RWPE2 (cell line): ENCODE measurements around the gene EVC.

Experiments used
- ATAC-seq: fragments of 200-7000 bp; cut with Tn5 transposase; 3 replicates; pipeline ENCODE4 v1.9.1; 2021; ENCODE audit warnings: low read depth
- DNase-seq: peaks from one replicate; pipeline ENCODE4 v3.0.0-alpha.2; 2020; ENCODE audit warnings: low spot score
- H3K27ac ChIP-seq: fragments of 450-650 bp; 2 replicates; pipeline ENCODE4 v1.5.1; 2017; ENCODE audit warnings: mild to moderate bottlenecking; ENCODE audit not compliant: poor library complexity, severe bottlenecking
- H3K27me3 ChIP-seq: fragments of 250-450 bp; sonication (Bioruptor Pico); 2 replicates; pipeline ENCODE4 v1.5.1; 2021; ENCODE audit warnings: mild to moderate bottlenecking, moderate library complexity; ENCODE audit not compliant: insufficient read depth, poor library complexity, severe bottlenecking
- H3K36me3 ChIP-seq: fragments of 250-450 bp; sonication (Bioruptor Pico); 2 replicates; pipeline ENCODE4 v1.5.1; 2020; ENCODE audit warnings: low read depth, mild to moderate bottlenecking, moderate library complexity
- H3K4me1 ChIP-seq: fragments of 250-450 bp; sonication (Bioruptor Pico); 2 replicates; pipeline ENCODE4 v1.5.1; 2021; ENCODE audit warnings: mild to moderate bottlenecking, moderate library complexity; ENCODE audit not compliant: insufficient read depth, poor library complexity, severe bottlenecking
- H3K4me3 ChIP-seq: fragments of 250-450 bp; sonication (Bioruptor Pico); 2 replicates; pipeline ENCODE4 v1.5.1; 2021; ENCODE audit warnings: mild to moderate bottlenecking, moderate library complexity; ENCODE audit not compliant: severe bottlenecking
- H3K9me3 ChIP-seq: fragments of 250-450 bp; sonication (Bioruptor Pico); 2 replicates; pipeline ENCODE4 v1.5.1; 2021; ENCODE audit warnings: mild to moderate bottlenecking, moderate library complexity; ENCODE audit not compliant: severe bottlenecking
- CTCF ChIP-seq: fragments of 450-650 bp; IDR thresholded peaks from one replicate; pipeline ENCODE4 v1.5.1; 2017; ENCODE audit warnings: mild to moderate bottlenecking, moderate library complexity; ENCODE audit not compliant: poor library complexity, severe bottlenecking

EVC gene

DNA sequence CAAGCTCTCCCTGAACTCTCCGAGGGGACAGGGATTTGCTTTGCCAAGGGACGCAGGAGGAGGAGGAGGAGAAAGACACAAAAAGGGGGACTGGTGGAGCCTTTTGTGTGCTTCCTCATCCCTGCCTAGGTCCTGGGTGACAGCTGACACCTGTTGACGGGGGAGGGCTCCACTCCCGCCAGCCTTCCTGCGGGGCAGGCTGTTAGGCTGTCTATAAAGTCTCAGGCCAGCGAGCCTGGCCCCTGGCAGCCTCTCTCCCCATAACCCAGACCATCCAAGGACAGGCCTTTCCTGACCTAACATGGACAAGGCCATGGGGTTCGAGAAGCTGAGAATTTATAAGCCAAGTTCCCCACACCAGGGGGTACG lies 1.8 kb upstream of the EVC start:
- Histone ChIP-seq H3K27me3 (no peaks in the 10 kb centered on the region), H3K36me3 (peaks cover 8% of the 10 kb centered on the region; the same call in 1 of the 2 replicates), H3K4me1 (peaks cover 18% of the 10 kb centered on the region), H3K4me3 (no peak overlapping the region), H3K9me3 (no peaks in the 10 kb centered on the region), H3K27ac (peak overlapping the region; percentile 62)
- TF ChIP-seq CTCF: no peak
- ATAC-seq (no peak), DNase-seq (no peak)

DNA sequence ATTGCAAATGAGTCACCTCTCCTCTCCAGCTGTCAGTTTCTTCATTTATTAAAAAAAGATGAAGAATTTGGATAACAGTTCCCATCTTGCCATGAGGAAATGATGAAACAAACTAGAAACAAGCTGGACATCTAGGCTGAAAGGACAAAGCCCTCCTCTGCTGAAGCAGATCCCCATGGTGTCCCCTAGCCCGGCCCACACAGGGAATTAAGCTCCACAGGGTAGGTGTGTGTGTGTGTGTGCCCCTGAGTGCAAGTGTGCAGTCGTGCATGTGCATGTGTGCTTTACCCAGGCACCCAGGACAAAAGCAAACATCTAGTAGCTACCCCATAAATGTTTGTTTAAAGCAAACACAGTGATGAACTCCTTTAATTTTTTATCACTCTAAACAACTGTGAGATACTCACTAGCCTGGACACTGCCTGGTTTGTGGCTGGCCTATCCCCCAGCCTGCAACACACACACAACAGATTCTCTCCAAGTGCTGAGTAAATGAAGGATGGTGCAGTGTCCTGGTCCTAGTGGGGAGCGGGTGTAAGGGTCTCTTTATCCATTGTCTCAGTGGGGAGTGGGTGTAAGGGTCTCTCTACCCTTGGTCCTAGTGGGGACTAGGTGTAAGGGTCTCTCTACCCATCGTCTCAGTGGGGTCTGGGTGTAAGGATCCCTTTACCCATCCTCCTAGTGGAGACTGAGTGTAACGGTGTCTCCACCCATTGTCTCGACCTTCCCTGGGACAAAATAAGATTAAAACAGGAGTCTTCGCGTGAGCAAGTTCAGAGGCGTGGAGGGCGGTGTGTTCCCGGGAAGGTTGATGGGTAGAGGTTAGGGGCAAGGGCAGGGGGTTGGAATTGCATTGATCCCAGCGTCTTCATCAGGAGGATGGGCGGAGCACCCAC lies 688 bp upstream of the EVC start:
- ATAC-seq (peak; percentile 11; the same call in 2 of the 3 replicates), DNase-seq (no peak)
- H3K27me3 ChIP-seq: no peaks in the 10 kb centered on the region
- no peak for TF ChIP-seq CTCF
- peaks cover 13% of the 10 kb centered on the region for H3K36me3 ChIP-seq
- H3K9me3 ChIP-seq: peaks cover 3% of the 10 kb centered on the region
- H3K4me1 ChIP-seq: peaks cover 18% of the 10 kb centered on the region
- peak overlapping the region; percentile 62 for H3K4me3 ChIP-seq
- H3K27ac ChIP-seq: peak overlapping the region; percentile 62

GRCh38 chr4:5711479-5712184 lies 631 bp downstream of the EVC start:
- Histone ChIP-seq H3K27ac (peak overlapping the region; percentile 62), H3K4me1 (peaks cover 18% of the 10 kb centered on the region), H3K4me3 (peak overlapping the region; percentile 62), H3K27me3 (no peaks in the 10 kb centered on the region), H3K36me3 (peaks cover 14% of the 10 kb centered on the region), H3K9me3 (peaks cover 3% of the 10 kb centered on the region)
- DNase-seq (no peak), ATAC-seq (peak; percentile 0; the same call in 2 of the 3 replicates)
- no peak for TF ChIP-seq CTCF

GRCh38 chr4:5712517-5712916 lies 1.5 kb downstream of the EVC start:
- peak; percentile 10; the same call in 1 of the 3 replicates for ATAC-seq
- H3K27me3 ChIP-seq: no peaks in the 10 kb centered on the region
- H3K27ac ChIP-seq: peak overlapping the region; percentile 62
- no peak for TF ChIP-seq CTCF
- DNase-seq: no peak
- H3K9me3 ChIP-seq: peaks cover 3% of the 10 kb centered on the region
- peaks cover 15% of the 10 kb centered on the region for H3K4me1 ChIP-seq
- H3K4me3 ChIP-seq: no peak overlapping the region
- peaks cover 22% of the 10 kb centered on the region for H3K36me3 ChIP-seq
